Measurements from ENCODE around the gene MXRA5.
"Not testable (repeated sequence)": the region's sequence is repeated elsewhere in the genome, so short reads cannot be mapped to it uniquely, and the experiment has no call there.

The MXRA5 gene

GRCh38 chrX:3320471-3321046 is 25.9 kb downstream of the MXRA5 start:
- DNase-seq: no peak

- DNase-seq: no peak
Observed at GRCh38 chrX:3317191-3317718, 29.2 kb downstream of the MXRA5 start.

- no peak for DNase-seq
Observed at GRCh38 chrX:3312109-3312508, 34.3 kb downstream of the MXRA5 start.

GRCh38 chrX:3307881-3308280 is 38.6 kb downstream of the MXRA5 start:
- DNase-seq: no peak

GRCh38 chrX:3299636-3300035 is 46.8 kb downstream of the MXRA5 start:
- no peak for DNase-seq

GRCh38 chrX:3295731-3296130 is 50.7 kb downstream of the MXRA5 start:
- no peak for DNase-seq

GRCh38 chrX:3293251-3293650 is 53.2 kb downstream of the MXRA5 start:
- DNase-seq: no peak

- no peak for DNase-seq
Observed at GRCh38 chrX:3290561-3290960, 55.9 kb downstream of the MXRA5 start.

- DNase-seq: no peak
Observed at GRCh38 chrX:3286196-3286945, 60.1 kb downstream of the MXRA5 start.

- DNase-seq: no peak
Observed at GRCh38 chrX:3280706-3281105, 65.7 kb downstream of the MXRA5 start.

- DNase-seq: not testable (repeated sequence)
Observed at GRCh38 chrX:3273668-3274067, 72.8 kb downstream of the MXRA5 start.

GRCh38 chrX:3271834-3272186 is 74.6 kb downstream of the MXRA5 start:
- no peak for DNase-seq

- no peak for DNase-seq
Observed at GRCh38 chrX:3271183-3271833, 75.1 kb downstream of the MXRA5 start.

- DNase-seq: no peak
Observed at GRCh38 chrX:3268829-3269228, 77.6 kb downstream of the MXRA5 start.

GRCh38 chrX:3263681-3264126 is 82.7 kb downstream of the MXRA5 start:
- no peak for DNase-seq

- no peak for DNase-seq
Observed at GRCh38 chrX:3262901-3263300, 83.6 kb downstream of the MXRA5 start.

All from activated gamma-delta T cell treated with Interleukin-2 at 50 U/mL for 16 hours (primary cell).